Activated CD8-positive, alpha-beta T cell treated with anti-CD3 and anti-CD28 coated beads for 36 hours (primary cell): ENCODE results near the gene ALG12. TPM values are rescaled to one million over a fixed set of nuclear protein-coding genes. Genes with fewer than 3 reads are reported as not detected.

Experiments
- ATAC-seq: fragments of 200-7000 bp; cut with Tn5 transposase; one replicate; pipeline ENCODE4 v1.10.0; 2021; ENCODE audit warnings: mild to moderate bottlenecking, moderate library complexity
- CTCF ChIA-PET: fragments of 350-600 bp; sonication (Branson Sonifier 250); formaldehyde crosslinking; loops from one replicate; lab custom pipeline; 2021; ENCODE audit warnings: antibody characterized with exemption; lab: Charles Lee
- POLR2A ChIA-PET: fragments of 350-600 bp; sonication (Branson Sonifier 250); formaldehyde crosslinking; loops from one replicate; lab custom pipeline; 2021; ENCODE audit warnings: antibody characterized with exemption; lab: Charles Lee
- DNase-seq: peaks from one replicate; pipeline ENCODE4 v3.0.0-alpha.2; 2020
- H3K27ac Mint-ChIP-seq: one replicate; pipeline ENCODE4 v1.8.0; 2021; ENCODE audit warnings: mild to moderate bottlenecking, mixed read lengths
- H3K27me3 Mint-ChIP-seq: one replicate; pipeline ENCODE4 v1.8.0; 2021; ENCODE audit warnings: mixed read lengths
- H3K36me3 Mint-ChIP-seq: one replicate; pipeline ENCODE4 v1.8.0; 2021; ENCODE audit warnings: low read depth, mixed read lengths
- H3K4me1 Mint-ChIP-seq: one replicate; pipeline ENCODE4 v1.8.0; 2021; ENCODE audit warnings: low read depth, mixed read lengths
- H3K4me3 Mint-ChIP-seq: one replicate; pipeline ENCODE4 v1.8.0; 2021; ENCODE audit warnings: mild to moderate bottlenecking, moderate library complexity, mixed read lengths
- H3K9me3 Mint-ChIP-seq: one replicate; pipeline ENCODE4 v1.8.0; 2021; ENCODE audit warnings: mixed read lengths
- intact Hi-C: fragments of 100-400 bp; cut with micrococcal nuclease; formaldehyde crosslinking; loops from one replicate; pipeline ENCODE4 v1.10.0; 2022
- total RNA-seq, 2 experiments: library from RNA; stranded (reverse); gene quantifications; one replicate each; pipeline ENCODE4 v1.2.3, GENCODE V29; 2021
- TF ChIP-seq, protein P1 (sequence below): fragments of 200-600 bp; IDR thresholded peaks from one replicate; pipeline ENCODE4 v1.8.0; 2022; ENCODE audit warnings: antibody characterized with exemption, mild to moderate bottlenecking

Gene ALG12
- total RNA-seq = 10 to 100 TPM; 10.7 to 12.0 TPM

DNA sequence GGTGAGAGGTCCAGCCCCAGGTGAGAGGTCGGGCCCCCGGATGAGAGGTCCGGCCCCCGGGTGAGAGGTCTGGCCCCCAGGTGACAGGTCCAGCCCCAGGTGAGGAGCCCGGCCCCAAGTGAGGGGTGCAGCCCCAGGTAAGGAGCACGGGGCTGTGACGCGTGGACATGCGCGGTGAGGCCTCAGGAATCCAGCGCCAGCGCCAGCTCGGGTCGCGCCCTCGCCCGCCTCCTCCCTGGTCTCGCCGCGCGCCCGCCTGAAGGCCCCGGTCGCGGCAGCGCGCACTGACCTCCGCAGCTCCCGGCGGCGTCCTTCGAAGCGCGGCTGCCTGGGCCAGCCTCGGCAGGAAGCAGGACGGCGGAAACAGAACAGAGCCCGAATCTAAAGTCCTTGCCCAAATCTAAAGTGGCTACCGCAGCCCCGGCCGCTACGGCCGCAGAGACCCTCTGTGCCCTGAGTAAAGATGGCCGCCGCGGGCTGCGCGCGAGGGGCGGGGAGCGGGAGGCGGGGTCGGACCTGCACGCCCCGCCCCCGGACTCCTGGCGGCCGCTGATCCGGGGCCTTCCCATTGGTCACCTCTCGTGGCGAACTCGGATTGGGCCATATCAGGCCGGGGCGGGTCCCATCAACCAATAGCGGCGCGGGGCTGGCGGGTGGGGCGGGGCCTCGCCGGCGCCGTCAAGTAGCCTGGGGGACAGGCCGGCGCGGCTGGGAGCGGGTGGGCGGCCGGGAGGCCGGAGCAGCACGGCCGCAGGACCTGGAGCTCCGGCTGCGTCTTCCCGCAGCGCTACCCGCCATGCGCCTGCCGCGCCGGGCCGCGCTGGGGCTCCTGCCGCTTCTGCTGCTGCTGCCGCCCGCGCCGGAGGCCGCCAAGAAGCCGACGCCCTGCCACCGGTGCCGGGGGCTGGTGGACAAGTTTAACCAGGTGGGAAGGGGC, at the start of gene ALG12, which contains the start of gene CRELD2:
ALG12 (minus strand) TSS at position 465 of the 937 bp plus-strand sequence. CDS start 4,673 bp downstream, outside the sequence.
CRELD2 (plus strand) TSS at position 661 of the 937 bp plus-strand sequence; CDS start at position 797, 136 bp downstream.
- ChIA-PET CTCF (interaction anchor here (0.9 to 1.4 kb wide), 3 partner anchors 63 to 151 kb away, joined by 3 to 7 read pairs (median 3); no protein-coding TSS in a partner anchor), POLR2A (interaction anchor here (1.1 kb wide), 1 partner anchor 64 kb away, joined by 3 read pairs; no protein-coding TSS in a partner anchor)
- peak within 1 kb of the TSS; percentile 81 for H3K4me3 Mint-ChIP-seq

DNA sequence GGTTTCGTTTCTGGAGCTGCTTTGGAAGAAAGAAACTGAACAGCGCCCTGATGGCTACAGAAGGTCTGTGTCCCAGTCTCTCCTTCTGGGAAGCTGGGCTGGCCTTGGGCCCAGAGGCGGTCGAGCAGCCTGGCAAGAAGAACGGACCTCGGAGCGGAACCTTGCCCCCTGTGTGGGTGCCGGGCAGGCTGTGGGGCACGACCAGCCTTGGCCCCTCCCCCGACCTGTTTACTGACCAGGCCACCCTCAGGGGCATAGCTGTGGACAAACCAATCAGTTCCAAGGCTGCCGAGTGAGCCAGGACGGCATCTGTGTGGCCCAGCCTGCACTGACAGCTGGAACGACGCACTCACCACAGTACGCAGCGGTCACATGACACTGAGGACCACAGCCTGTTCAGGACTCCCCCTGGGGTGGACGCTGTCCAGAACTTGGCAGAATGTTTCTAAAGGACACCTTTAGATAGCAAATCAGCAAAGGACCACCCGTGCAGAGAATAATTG, 49.5 kb upstream of the ALG12 start:
- intact Hi-C loops = loop anchor here (5.0 kb wide), 1 partner anchor 35 kb away; no protein-coding TSS in a partner anchor
- CTCF ChIA-PET = interaction anchor here (1.0 to 3.2 kb wide), 3 partner anchors 16 to 63 kb away, joined by 3 to 12 read pairs (median 3); no protein-coding TSS in a partner anchor
- no peaks in the 10 kb centered on the region for H3K9me3 Mint-ChIP-seq
- peaks cover 40% of the 10 kb centered on the region for H3K4me1 Mint-ChIP-seq
- peaks cover 30% of the 10 kb centered on the region for H3K36me3 Mint-ChIP-seq
- H3K4me3 Mint-ChIP-seq = no peak overlapping the region
- ATAC-seq = no peak
- H3K27me3 Mint-ChIP-seq = no peaks in the 10 kb centered on the region
- DNase-seq = no peak
- H3K27ac Mint-ChIP-seq = peak overlapping the region; percentile 71
- POLR2A ChIA-PET = interaction anchor here (0.8 to 1.8 kb wide), 5 partner anchors 9 to 224 kb away, joined by 3 to 7 read pairs (median 3); no protein-coding TSS in a partner anchor
- TF ChIP-seq, protein P1, sequence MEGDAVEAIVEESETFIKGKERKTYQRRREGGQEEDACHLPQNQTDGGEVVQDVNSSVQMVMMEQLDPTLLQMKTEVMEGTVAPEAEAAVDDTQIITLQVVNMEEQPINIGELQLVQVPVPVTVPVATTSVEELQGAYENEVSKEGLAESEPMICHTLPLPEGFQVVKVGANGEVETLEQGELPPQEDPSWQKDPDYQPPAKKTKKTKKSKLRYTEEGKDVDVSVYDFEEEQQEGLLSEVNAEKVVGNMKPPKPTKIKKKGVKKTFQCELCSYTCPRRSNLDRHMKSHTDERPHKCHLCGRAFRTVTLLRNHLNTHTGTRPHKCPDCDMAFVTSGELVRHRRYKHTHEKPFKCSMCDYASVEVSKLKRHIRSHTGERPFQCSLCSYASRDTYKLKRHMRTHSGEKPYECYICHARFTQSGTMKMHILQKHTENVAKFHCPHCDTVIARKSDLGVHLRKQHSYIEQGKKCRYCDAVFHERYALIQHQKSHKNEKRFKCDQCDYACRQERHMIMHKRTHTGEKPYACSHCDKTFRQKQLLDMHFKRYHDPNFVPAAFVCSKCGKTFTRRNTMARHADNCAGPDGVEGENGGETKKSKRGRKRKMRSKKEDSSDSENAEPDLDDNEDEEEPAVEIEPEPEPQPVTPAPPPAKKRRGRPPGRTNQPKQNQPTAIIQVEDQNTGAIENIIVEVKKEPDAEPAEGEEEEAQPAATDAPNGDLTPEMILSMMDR = no peak

More for the DNA sequence above, at the start of gene ALG12, which contains the start of gene CRELD2:
- intact Hi-C loops = no loop called here
- Mint-ChIP-seq H3K4me1 (peaks cover 17% of the 10 kb centered on the region), H3K27me3 (no peaks in the 10 kb centered on the region), H3K9me3 (no peaks in the 10 kb centered on the region), H3K36me3 (peaks cover 13% of the 10 kb centered on the region), H3K27ac (peak within 1 kb of the TSS; percentile 87)
- ATAC-seq (peak; percentile 99), DNase-seq (peak; percentile 99)
- TF ChIP-seq, protein P1 = no peak

DNA sequence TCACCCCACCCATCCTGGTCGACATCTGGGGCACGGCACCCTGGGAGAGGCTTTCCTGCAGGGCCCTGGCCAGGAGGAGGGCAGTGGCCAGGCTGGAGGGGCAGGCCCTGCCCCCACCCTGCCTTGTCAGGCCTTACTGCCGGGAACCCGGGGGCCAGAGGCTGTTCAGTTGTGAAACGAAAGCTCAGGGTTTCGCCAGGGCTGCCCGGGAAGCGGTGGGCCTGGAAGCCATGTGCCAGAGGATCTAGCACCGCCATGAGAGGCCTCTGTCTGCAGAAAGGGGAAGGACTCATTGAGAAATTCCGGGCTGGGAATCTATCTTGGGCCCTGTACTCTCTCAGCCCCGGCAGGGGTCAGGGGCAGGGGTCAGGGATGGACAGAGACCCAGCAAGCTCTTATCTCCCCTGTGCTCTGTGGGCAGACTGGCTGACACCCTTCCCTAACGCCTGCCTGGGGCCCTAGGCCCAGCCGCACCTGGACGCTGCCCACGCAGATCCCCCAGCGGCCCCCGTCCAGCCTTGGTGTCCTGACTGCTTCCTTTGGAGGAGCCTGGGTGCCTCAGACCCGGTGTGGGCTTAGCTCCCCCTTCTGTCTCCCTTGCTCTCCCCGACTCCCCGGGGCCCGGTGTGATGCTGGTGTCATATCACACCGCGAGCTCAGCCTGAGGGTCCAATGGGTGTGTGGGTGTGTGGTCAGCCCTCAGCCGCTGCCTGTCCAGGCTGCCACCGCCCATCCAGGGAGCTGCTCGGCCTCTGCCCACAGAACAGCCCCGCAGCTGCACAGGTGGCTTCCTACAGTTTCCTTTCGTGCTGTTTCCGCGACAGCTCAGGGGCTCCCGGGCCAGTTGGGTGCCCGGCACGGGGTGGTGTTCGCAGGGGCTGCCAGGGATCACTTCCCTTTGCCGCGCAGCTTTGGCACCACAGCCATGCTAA, 48.8 kb upstream of the ALG12 start:
- ATAC-seq = no peak
- intact Hi-C loops = loop anchor here (5.0 kb wide), 1 partner anchor 35 kb away; no protein-coding TSS in a partner anchor
- peaks cover 33% of the 10 kb centered on the region for H3K36me3 Mint-ChIP-seq
- H3K4me1 Mint-ChIP-seq = peaks cover 40% of the 10 kb centered on the region
- no peaks in the 10 kb centered on the region for H3K9me3 Mint-ChIP-seq
- TF ChIP-seq, protein P1 = no peak
- ChIA-PET CTCF (interaction anchor here (1.0 to 3.2 kb wide), 3 partner anchors 17 to 63 kb away, joined by 3 to 12 read pairs (median 3); no protein-coding TSS in a partner anchor), POLR2A (interaction anchor here (0.8 to 1.8 kb wide), 4 partner anchors 9 to 225 kb away, joined by 3 to 7 read pairs (median 3); no protein-coding TSS in a partner anchor)
- peak overlapping the region; percentile 33 for H3K4me3 Mint-ChIP-seq
- no peaks in the 10 kb centered on the region for H3K27me3 Mint-ChIP-seq
- DNase-seq = peak; percentile 45
- H3K27ac Mint-ChIP-seq = peak overlapping the region; percentile 71

DNA sequence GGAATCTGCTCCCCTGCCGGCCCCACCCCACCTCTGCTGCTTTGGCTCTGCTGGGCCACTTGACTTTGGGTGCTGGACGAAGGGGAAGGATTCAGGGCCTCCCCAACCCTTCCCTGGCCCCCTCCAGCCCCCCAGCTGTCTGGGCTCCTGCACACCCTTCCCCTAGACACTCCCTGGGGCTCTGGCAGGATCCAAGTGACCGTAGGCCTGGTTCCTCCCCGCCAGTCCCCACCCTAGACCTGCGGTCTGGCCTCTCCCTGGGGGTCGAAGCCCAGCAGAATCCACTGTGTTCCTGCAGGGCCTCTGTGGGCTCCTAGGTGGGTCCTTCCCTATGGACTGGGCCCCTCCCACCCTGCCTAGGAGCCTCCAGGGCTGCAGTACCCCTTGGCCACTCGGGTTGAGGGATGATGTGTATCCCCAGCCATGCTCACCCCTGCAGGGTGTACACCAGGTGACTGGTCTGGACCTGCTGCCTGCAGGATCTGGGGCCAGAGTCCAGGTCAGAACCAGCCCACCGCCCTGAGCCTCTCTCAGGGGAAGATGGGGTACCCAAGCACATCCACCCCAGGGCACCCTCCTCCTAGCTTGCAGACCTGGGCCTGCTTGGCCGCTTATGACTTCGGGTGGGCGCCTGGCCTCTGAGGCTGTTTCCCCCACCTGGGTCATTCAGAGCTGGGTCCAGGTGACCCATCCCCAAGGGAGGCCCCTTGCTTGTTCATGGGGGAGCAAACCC, 48.0 kb upstream of the ALG12 start:
- Mint-ChIP-seq H3K9me3 (no peaks in the 10 kb centered on the region), H3K4me3 (peak overlapping the region; percentile 27), H3K36me3 (peaks cover 40% of the 10 kb centered on the region), H3K27ac (peak overlapping the region; percentile 30), H3K4me1 (peaks cover 40% of the 10 kb centered on the region), H3K27me3 (no peaks in the 10 kb centered on the region)
- ATAC-seq = no peak
- ChIA-PET CTCF (interaction anchor here (1.0 to 3.2 kb wide), 2 partner anchors 36 to 64 kb away, joined by 3 to 12 read pairs; no protein-coding TSS in a partner anchor), POLR2A (interaction anchor here (1.3 kb wide), 1 partner anchor 33 kb away, joined by 3 read pairs; no protein-coding TSS in a partner anchor)
- intact Hi-C loops = loop anchor here (5.0 kb wide), 1 partner anchor 34 kb away; no protein-coding TSS in a partner anchor
- TF ChIP-seq, protein P1 = no peak
- DNase-seq = no peak
